Measurements from ENCODE around the gene CD48. TPM values are rescaled to one million over a fixed set of nuclear protein-coding genes. Genes with fewer than 3 reads are reported as not detected.

CD48 gene
- total RNA-seq, 2 donors from 2014 or later, result 0.55 to 1.1 TPM

DNA sequence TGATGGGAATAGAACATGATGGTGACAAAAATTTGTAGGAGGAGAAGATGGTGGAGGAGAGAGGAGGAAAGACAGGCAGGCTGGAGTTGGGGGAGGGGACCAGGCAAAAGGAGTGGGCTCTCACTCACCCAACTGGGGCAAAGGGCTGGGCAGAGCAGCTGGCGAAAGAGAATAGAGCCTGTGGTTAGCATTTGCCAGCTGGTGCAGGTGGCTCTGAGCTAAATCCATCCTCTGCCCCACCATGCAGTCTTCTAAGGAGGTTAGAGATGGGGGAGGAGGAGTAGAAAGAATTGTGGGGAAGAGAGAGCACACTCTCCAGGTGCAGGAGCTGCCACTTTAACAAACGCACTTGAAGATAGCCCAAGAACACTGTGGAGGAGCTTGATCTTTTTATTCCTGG is 37.2 kb downstream of the CD48 start:
- Histone ChIP-seq H3K36me3 (ENCODE audit: control insufficient read depth, insufficient read depth, low read length) (no peaks in the 10 kb centered on the region), H3K9ac (ENCODE audit: extremely low read depth, low read length, poor library complexity, severe bottlenecking) (peak overlapping the region; percentile 22), H3K9me3 (ENCODE audit: control insufficient read depth, low read length) (peaks cover 2% of the 10 kb centered on the region), H3K4me3 (ENCODE audit: low read length) (peak overlapping the region; percentile 21), H3K27me3 (ENCODE audit: control insufficient read depth, insufficient read depth, low read length, poor library complexity, severe bottlenecking) (no peaks in the 10 kb centered on the region), H3K4me1 (ENCODE audit: control insufficient read depth, insufficient read depth, low read length) (peaks cover 29% of the 10 kb centered on the region), H3K27ac (ENCODE audit: low read depth, low read length) (no peak overlapping the region)
- no peak overlapping the region for H3K27ac Mint-ChIP-seq
- H3K4me1 Mint-ChIP-seq, result peaks cover 16% of the 10 kb centered on the region
- TF ChIP-seq, protein P1, sequence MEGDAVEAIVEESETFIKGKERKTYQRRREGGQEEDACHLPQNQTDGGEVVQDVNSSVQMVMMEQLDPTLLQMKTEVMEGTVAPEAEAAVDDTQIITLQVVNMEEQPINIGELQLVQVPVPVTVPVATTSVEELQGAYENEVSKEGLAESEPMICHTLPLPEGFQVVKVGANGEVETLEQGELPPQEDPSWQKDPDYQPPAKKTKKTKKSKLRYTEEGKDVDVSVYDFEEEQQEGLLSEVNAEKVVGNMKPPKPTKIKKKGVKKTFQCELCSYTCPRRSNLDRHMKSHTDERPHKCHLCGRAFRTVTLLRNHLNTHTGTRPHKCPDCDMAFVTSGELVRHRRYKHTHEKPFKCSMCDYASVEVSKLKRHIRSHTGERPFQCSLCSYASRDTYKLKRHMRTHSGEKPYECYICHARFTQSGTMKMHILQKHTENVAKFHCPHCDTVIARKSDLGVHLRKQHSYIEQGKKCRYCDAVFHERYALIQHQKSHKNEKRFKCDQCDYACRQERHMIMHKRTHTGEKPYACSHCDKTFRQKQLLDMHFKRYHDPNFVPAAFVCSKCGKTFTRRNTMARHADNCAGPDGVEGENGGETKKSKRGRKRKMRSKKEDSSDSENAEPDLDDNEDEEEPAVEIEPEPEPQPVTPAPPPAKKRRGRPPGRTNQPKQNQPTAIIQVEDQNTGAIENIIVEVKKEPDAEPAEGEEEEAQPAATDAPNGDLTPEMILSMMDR (conservative IDR thresholded peaks at IDR 0.05), result no peak
- 93 to 100% methylated on average over 1 to 2 of the region's 2 CpGs for WGBS, 2 experiments (ENCODE audit: insufficient coverage in 1 of 2, insufficient read length in 1 of 2)
- no peak overlapping the region for H3K4me3 Mint-ChIP-seq
- H3K36me3 Mint-ChIP-seq (ENCODE audit: low read depth), result peaks cover 3% of the 10 kb centered on the region
- H3K27me3 Mint-ChIP-seq (ENCODE audit: insufficient read depth), result no peaks in the 10 kb centered on the region
- DNase-seq, result no peak
- peaks cover 6% of the 10 kb centered on the region for H3K9me3 Mint-ChIP-seq

- Mint-ChIP-seq H3K4me1 (peaks cover 13% of the 10 kb centered on the region), H3K27ac (no peak overlapping the region), H3K4me3 (no peak overlapping the region), H3K27me3 (ENCODE audit: insufficient read depth) (no peaks in the 10 kb centered on the region), H3K9me3 (peaks cover 9% of the 10 kb centered on the region), H3K36me3 (ENCODE audit: low read depth) (peaks cover 3% of the 10 kb centered on the region)
- Histone ChIP-seq H3K27ac (ENCODE audit: low read depth, low read length) (peak overlapping the region; percentile 49), H3K4me1 (ENCODE audit: control insufficient read depth, insufficient read depth, low read length) (peaks cover 29% of the 10 kb centered on the region), H3K9ac (ENCODE audit: extremely low read depth, low read length, poor library complexity, severe bottlenecking) (peak overlapping the region; percentile 44), H3K9me3 (ENCODE audit: control insufficient read depth, low read length) (peaks cover 16% of the 10 kb centered on the region), H3K27me3 (ENCODE audit: control insufficient read depth, insufficient read depth, low read length, poor library complexity, severe bottlenecking) (no peaks in the 10 kb centered on the region), H3K4me3 (ENCODE audit: low read length) (peak overlapping the region; percentile 25), H3K36me3 (ENCODE audit: control insufficient read depth, insufficient read depth, low read length) (no peaks in the 10 kb centered on the region)
- peak; percentile 44 for DNase-seq
- 72 to 85% methylated on average over 3 to 6 of the region's 6 CpGs for WGBS, 2 experiments (ENCODE audit: insufficient coverage in 1 of 2, insufficient read length in 1 of 2)
- TF ChIP-seq, protein P1 (conservative IDR thresholded peaks at IDR 0.05), result no peak
Measured at GRCh38 chr1:160672789-160673695, 38.6 kb downstream of the CD48 start.

DNA sequence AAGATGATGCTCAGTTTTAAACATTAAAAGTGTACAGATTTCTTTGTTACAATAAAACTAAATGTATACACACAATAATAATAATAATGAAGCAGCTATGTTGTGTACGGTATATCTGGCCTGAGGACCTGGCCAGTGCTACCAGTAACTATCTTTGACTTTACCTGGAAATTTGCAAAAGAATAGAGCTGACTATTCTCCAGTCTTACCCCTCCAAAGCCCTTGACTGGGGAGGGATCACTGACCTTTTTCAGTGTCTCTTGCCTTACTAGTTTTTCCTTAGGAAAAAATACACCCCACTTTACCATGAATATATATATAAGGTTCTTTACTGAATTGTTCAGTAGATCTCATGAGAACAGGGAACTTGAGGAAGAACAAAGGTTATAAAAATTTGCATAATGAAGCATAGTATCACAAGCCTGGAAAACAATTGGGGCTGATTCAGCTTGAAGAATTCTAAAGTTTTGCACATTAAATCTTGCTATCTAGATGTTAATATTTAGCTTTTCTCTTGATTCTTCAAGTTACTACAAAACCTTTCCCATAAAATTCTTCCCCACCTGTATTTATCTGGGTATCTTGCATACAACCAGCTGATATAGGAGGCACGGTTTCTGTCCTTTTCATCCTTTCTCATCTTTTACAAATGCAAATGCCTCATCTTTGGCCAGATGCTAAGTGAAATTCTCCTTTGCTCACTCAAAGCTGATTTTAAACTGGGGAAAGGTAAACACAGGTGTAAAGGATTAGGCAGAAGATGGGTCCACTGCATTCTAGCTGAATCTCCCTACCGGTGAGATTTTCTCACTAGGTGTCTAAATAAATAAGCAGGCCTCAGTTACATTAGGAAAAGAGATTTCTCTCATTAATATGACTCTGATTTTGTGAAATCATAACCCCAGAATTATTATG is 39.8 kb downstream of the CD48 start:
- no peak overlapping the region for H3K27ac Mint-ChIP-seq

More for the DNA sequence above, 39.8 kb downstream of the CD48 start:
- Histone ChIP-seq H3K36me3 (ENCODE audit: control insufficient read depth, insufficient read depth, low read length) (no peaks in the 10 kb centered on the region), H3K27me3 (ENCODE audit: control insufficient read depth, insufficient read depth, low read length, poor library complexity, severe bottlenecking) (no peaks in the 10 kb centered on the region), H3K9ac (ENCODE audit: extremely low read depth, low read length, poor library complexity, severe bottlenecking) (peak overlapping the region; percentile 44), H3K27ac (ENCODE audit: low read depth, low read length) (peak overlapping the region; percentile 58), H3K9me3 (ENCODE audit: control insufficient read depth, low read length) (peaks cover 24% of the 10 kb centered on the region), H3K4me1 (ENCODE audit: control insufficient read depth, insufficient read depth, low read length) (peaks cover 29% of the 10 kb centered on the region), H3K4me3 (ENCODE audit: low read length) (peak overlapping the region; percentile 25)
- H3K4me1 Mint-ChIP-seq, result peaks cover 14% of the 10 kb centered on the region
- 9 to 20% methylated on average over 1 to 3 of the region's 3 CpGs for WGBS, 2 experiments (ENCODE audit: insufficient coverage in 1 of 2, insufficient read length in 1 of 2)
- H3K9me3 Mint-ChIP-seq, result peaks cover 9% of the 10 kb centered on the region
- DNase-seq, result no peak
- H3K27me3 Mint-ChIP-seq (ENCODE audit: insufficient read depth), result no peaks in the 10 kb centered on the region
- TF ChIP-seq, protein P1 (conservative IDR thresholded peaks at IDR 0.05), result peak; percentile 11
- peaks cover 3% of the 10 kb centered on the region for H3K36me3 Mint-ChIP-seq (ENCODE audit: low read depth)
- no peak overlapping the region for H3K4me3 Mint-ChIP-seq

Data from endodermal cell (in vitro differentiated cells).